ENCODE results near the gene DMD.
"Not testable (repeated sequence)": the region's sequence is repeated elsewhere in the genome, so short reads cannot be mapped to it uniquely, and the experiment has no call there.

The DMD gene

DNA sequence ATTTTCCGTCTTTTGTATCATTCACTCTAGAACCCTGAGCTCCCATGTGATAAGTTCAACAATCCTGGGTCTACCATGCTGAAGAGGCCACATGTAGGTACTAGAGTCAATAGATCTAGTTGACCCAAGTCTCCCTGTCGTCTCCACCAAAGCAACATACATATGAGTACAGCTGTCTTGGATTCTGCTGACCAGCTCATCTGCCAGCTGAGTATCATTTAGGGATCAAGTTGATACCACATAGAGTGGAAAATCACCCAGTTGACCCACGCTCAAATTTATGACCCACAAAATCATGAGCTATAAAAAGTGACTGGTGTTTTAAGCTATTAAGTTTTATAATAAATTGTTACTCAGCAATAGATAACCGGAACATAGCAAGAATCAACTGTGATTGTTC lies 61.8 kb downstream of the DMD start:
- DNase-seq (ENCODE audit: low read depth) = no peak

- no peak for DNase-seq (ENCODE audit: low read depth)
These were observed 62.3 kb downstream of the DMD start for GRCh38 chrX:33149085-33149484.

DNA sequence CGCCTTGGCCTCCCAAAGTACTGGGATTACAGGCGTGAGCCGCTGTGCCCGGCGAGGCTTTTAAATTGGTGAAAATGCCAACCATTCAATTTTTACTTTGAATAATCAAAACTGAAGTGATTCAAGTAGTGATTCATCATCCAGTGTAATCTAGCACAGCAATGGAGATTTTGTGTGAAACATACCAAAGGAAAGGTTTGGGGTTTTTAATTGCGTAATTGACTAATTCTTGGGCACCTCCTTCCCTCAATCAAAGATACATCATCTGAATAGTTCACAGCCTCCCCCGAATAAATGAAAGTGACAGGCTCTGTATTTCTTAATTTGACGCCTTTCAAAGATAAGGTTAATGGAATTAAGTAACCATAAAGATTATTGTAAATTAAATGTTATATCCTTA lies 69.0 kb downstream of the DMD start:
- DNase-seq (ENCODE audit: low read depth) = no peak

DNA sequence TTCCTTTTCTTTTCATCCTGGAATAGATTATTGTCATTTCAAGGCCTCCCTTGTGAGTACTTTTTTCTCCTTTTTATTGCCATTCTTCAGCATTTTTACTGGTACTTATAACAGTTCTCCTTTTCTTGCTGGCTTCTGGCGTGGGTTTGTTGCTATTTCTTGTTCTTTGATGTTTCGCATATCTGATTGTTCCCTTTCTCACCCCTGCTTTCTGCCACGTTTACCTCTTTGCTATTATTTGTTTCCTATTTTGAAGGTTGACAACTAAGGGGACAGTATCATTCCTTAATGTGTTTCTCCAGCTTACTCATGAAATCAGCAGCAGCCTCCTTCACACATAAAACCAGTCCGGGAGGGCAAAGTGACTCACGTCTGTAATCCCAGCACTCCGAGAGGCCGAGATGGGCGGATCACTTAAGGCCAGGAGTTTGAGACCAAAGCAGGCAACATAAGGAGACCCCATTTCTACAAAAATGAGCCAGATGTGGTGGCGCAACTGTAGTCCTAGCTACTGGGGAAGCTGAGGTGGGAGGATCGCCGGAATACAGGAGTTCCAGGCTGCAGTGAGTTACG lies 72.6 kb downstream of the DMD start:
- DNase-seq (ENCODE audit: low read depth) = no peak

DNA sequence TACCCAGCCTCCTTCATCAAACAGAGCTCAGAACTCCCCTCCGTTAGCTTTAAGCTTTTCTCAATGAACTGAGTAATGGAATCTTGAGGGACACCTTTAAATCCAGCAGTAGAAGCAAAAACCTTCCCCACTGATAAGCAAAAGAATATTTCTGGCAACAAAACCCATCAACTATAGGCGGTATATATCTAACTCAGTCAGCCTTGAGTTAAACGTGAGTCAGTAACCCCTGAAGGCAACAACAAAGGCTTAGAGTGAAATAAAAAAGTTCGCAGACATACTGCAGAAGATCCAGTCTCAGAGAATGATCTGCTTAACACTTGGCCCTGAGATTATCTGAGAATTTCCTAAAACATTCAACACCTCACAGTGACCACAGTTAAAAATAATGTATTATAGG lies 77.2 kb downstream of the DMD start:
- no peak for DNase-seq (ENCODE audit: low read depth)

- no peak for DNase-seq (ENCODE audit: low read depth)
These were observed 78.0 kb downstream of the DMD start for GRCh38 chrX:33133320-33133719.

GRCh38 chrX:33132569-33132968 lies 78.8 kb downstream of the DMD start:
- DNase-seq (ENCODE audit: low read depth) = no peak

DNA sequence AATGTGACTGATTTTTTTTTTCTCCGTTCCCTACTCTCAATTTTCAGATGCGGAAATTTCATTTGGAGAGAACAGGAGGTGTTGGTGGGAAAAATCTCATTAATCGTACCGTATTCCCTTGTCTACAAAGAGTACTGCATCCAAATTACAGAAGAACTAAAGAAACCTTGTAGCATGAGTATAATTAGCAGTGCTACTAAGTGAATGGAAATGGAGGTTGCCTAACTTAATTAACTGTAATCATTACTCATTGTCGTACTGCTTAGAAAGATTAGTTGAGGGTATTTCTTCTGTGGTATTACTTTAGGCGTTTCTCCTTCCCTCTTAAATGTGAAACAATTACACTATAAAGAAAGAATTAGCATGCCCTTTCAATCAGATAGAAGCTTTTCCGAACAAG lies 81.7 kb downstream of the DMD start:
- no peak for DNase-seq (ENCODE audit: low read depth)

DNA sequence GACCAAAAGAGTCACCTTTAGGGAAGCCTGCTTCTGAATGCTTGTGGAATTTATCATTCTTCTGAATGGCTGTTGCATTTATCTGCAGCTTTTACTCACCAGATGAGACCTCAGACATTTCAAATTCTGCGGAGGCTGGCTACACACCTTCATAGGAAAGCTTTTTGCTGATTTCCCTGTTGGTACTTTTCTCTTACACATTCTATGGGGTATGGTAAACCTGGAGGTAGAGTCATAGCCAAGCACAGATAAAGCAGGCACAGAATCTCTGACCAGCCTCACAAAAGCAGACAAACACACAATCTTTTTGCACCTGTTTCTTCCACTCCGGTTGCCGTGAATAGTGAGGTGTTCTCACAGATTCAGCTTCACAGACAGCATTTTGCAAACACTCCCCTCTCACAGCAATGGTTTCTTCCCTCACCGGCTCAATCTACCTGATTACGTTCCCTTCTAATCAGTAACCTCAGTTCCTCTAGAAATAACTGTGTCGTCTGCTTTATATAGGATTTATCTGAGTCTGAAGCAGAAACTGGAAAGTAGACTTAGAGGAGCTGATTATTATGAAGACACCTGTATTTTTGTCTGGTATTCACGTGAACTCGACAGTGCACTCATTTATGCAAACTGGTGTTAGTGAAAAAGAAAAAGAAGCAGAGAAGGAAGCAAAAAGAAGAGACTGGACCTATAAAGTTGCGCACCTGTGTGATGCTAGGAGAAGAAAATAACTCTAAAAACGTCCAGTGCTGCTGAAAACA lies 83.1 kb downstream of the DMD start:
- DNase-seq (ENCODE audit: low read depth) = no peak

DNA sequence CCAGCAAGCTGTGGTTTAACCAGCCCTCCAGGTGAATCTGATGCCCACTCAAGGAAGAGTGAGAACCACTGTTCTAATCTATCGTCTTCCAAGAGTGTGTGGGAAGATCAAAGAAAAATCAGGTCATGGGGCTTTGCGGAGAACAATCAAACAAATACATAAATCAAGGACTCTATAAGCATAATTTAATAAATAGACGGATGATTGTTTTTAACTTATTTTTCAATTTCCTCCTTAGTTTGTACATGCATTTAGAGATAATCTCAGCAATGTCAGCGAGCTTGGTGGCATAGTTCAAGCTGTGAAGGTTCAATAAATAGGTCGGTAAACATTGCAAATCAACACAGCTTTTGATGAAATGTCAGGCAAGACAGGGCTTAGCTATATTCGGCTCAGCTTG lies 84.9 kb downstream of the DMD start:
- no peak for DNase-seq (ENCODE audit: low read depth)

DNA sequence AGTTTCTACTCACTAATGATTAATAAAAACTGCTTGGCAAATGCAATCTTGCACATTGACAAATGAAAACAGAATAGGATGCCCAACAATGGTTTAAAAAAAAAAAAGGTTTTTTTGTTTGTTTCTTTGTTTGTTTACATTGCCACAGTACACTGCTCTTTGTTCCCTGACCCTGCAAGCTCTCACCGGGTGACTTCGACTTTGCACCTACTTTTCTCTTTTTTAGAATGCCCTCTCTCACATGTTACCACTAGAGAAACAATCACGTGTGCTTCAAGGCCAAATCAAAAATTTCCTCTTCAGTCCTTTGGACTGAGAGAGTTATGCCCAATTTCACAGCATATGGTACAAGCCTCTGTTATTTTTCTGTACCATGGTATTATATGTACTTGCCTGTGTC lies 101.5 kb downstream of the DMD start:
- no peak for DNase-seq (ENCODE audit: low read depth)

- DNase-seq (ENCODE audit: low read depth) = no peak
These were observed 104.6 kb downstream of the DMD start for GRCh38 chrX:33106737-33107136.

GRCh38 chrX:33095079-33095478 lies 116.3 kb downstream of the DMD start:
- DNase-seq (ENCODE audit: low read depth) = no peak

DNA sequence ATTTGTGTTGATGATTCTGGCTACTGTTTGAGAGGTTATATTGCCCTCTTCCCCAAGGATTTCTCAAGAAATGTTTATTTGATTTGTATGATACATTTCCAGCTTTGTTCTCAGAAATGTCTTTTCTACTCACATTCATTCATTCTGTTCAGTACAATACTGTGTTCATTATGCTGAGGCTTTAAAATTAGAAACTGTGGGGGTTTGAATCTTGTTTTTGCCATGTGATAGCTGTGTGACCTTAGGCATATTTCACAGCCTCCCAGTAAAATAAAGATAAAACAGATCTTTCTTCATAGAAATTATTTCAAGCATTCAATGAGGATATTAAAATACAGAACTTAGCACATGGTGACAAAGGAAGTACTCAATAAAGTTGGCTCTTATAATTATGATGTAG lies 123.9 kb downstream of the DMD start:
- no peak for DNase-seq (ENCODE audit: low read depth)

DNA sequence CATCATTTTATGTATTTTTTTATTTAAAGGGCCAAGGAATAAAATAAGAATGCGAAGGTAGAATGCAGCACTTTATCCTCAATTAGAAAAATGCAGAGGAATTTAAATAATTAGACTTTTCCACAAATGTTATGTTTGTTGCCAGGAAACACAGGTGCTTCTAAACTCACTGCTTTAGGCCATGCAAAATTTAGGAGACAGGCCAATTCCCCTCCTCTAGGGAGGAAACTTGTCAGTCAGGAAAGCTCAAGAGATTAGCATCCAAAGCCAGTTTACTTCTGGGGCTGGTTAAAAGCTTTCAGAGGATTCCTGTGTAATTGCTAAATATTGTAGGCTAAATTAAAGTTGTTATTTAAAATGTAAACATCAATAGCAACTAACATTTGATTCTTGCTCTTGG lies 124.5 kb downstream of the DMD start:
- no peak for DNase-seq (ENCODE audit: low read depth)

DNA sequence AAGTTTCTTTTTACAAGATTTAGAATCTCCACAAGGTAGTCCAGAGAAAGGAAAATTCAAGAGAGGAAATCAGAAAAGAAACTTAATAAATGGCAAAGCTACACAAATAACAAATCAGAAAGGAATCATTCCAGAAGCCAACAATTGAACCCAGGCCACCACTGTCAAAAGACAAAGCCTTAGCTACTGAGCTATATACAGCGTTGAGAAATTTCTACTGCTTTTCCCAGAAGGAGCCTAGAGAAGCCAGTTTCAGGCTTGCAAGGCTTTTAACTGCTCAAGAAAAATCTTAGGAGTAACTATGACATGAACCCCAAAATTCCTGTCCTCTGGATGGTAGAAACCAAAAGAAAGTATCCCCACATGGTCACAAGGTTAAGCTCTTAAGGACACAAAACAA lies 129.0 kb downstream of the DMD start:
- no peak for DNase-seq (ENCODE audit: low read depth)

DNA sequence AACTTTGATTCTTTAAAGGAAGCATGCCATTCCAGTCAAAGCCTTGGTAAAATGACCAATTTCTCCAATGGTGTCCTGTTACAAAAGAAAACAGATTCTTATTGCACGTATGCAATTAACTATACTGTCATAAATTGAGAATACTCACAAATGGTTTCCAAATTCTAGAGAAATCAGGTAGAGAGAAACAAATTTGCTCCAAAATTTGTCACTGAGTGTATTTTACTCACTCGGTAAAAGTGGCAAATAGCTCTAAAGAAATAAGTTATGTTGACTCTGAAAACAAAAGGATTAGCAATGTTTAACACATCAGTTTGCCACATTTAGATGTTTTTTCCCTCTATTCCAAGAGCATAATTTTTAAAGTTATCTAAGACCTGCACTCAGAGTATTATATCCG lies 133.1 kb downstream of the DMD start:
- no peak for DNase-seq (ENCODE audit: low read depth)

GRCh38 chrX:33073660-33074059 lies 137.7 kb downstream of the DMD start:
- not testable (repeated sequence) for DNase-seq (ENCODE audit: low read depth)

DNA sequence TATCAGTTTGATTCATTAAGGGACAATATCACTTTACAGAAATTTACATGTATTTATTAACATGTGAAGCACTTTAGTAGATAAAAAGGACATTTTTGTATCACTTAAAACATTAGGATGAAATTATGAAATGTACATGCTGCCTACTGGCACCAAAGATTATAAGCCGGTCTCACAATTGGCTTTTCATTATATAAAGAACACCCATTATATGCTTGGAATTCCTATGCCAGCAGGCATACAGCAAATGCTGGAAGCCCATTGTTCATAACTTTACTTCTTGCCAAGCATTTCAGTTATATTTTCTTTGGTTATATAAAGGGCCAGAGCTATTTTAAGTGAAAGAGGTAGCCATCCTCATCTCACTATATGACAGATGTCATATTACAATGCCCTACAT lies 145.9 kb downstream of the DMD start:
- DNase-seq (ENCODE audit: low read depth) = no peak

DNA sequence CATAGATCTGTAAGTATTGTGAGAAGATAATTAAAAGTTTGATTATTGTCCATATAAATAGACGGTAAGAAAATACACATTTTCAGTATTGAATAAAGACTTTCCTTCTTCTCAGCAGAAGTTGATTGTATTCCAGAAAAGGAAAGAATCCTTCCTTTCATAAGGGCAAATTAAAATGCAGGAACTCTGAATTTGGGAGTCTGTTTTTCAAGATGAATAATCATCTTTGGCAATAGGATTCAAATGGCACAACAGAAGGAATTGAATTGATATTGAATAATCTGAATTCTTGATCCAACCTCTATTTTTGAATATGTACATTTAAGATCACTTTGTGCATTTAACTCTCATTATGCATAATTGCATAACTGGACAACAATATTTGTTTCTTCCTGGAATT lies 149.3 kb downstream of the DMD start:
- DNase-seq (ENCODE audit: low read depth) = no peak

- DNase-seq (ENCODE audit: low read depth) = no peak
These were observed 158.3 kb downstream of the DMD start for GRCh38 chrX:33053001-33053400.

GRCh38 chrX:33045882-33046281 lies 165.5 kb downstream of the DMD start:
- DNase-seq (ENCODE audit: low read depth) = no peak

DNA sequence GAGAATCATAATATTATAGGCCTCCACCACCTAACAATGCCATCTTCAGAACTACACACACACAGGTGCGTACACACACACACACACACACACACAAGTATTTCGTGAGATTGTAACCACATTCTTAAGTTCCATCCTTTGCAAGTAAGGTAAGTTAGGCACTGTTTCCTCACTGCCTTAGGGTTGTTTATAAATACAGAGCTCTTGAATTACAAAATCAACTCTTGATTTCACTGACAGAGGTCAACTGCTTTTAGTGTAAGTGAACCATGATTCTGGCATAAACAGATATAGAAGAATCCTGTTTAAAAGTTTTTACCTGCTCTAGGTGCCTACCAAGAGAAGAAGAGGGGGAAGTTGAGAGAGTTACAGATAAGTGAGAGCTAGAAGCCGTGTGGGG lies 166.1 kb downstream of the DMD start:
- no peak for DNase-seq (ENCODE audit: low read depth)

DNA sequence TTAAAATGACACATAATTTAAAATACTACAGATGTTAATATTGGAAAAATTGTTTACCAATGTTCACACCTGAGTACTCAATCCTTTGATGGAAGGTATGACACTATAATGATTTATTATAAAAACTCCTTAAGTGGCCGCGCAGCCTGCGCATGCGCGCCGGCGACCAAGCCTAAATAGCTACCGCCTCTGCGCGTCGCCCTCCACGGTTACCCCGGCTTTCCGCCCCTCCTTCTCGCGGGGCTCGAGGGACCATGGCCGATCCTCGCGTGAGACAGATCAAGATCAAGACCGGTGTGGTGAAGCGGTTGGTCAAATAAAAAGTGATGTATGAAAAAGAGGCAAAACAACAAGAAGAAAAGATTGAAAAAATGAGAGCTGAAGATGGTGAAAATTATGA lies 170.2 kb downstream of the DMD start:
- DNase-seq (ENCODE audit: low read depth) = no peak
